ENCODE results near the gene ADIPOQ.

DNA sequence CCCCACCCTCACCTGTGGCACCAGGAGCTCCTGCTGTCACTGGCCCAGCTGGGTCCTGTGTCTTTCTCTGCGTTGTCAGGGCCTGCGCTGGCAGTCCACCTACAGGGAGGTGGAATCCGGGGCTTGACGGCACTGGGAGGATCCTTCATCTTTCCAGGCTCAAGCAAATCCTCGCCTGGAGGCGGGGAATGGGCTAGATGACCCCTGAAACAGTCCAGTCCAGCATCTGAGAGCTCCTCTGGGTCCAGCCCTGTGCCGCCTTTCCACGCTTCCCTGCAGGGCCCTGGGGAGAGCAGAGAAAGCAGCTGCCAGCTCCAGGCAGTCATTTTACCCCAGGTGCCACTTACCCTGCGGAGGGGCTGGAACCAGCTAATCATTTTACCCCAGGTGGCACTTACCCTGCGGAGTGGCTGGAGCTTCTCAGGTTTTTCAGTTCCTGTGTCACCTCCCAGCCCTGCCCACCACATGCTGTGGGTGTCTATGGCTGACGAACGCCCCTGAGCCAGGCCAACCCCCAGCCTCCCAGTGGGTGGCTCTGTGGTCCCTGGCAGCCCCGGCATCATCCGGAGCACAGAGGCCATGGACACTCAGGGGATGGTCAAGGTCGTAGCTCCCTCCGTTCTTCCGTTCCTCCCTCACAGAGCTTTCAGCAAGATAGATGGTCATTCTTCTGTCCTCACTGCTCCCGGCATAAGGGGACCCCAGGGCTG, 17.9 kb upstream of the ADIPOQ start:
- TF ChIP-seq CTCF (optimal IDR thresholded peaks at IDR 0.05 in 1 of 3, IDR thresholded peaks at IDR 0.05 in 1 of 3, conservative IDR thresholded peaks at IDR 0.05 in 1 of 3; ENCODE audit: extremely low read depth in 1 of 3, insufficient read depth in 2 of 3, low read length in 3 of 3) (no peak), EZH2 (IDR thresholded peaks at IDR 0.05; ENCODE audit: low read length) (no peak)
